H1 (cell line): ENCODE results near the gene SKAP1. TPM values are rescaled to one million over a fixed set of nuclear protein-coding genes. Genes with fewer than 3 reads are reported as not detected.

Experiments
- CTCF ChIA-PET: fragments of 300-600 bp; sonication (Branson Sonifier 250); formaldehyde crosslinking; loops from one replicate; lab custom pipeline; 2021; ENCODE audit not compliant: partially characterized antibody; lab: Charles Lee
- POLR2A ChIA-PET: fragments of 300-600 bp; sonication (Branson Sonifier 250); formaldehyde crosslinking; loops from one replicate; lab custom pipeline; 2021; ENCODE audit warnings: inconsistent platforms; ENCODE audit not compliant: partially characterized antibody; lab: Charles Lee
- DNase-seq, 2 experiments: peaks; one replicate each; pipeline versions ENCODE4 v3.0.0 to v3.0.0-alpha.2; 2010 to 2022; ENCODE audit warnings: low spot score in 2 of 2, low read depth in 1 of 2, mixed read lengths in 1 of 2
- FAIRE-seq: peaks from 2 replicates; lab custom pipeline; 2011; peaks lifted over from hg19 to GRCh38; lab: Jason Lieb, UNC
- H2AFZ ChIP-seq: 2 replicates; pipeline ENCODE4 v1.8.1; 2012; ENCODE audit warnings: low read length, inconsistent platforms
- H2AK5ac ChIP-seq: 2 replicates; pipeline ENCODE4 v1.6.1; 2013; ENCODE audit warnings: low read depth, low read length
- H2BK120ac ChIP-seq: replicated peaks from 2 replicates; pipeline ENCODE3; 2013; ENCODE audit warnings: low read depth, low read length, inconsistent platforms
- H2BK12ac ChIP-seq: 2 replicates; pipeline ENCODE4 v1.6.1; 2013; ENCODE audit warnings: low read depth, low read length
- H2BK15ac ChIP-seq: 2 replicates; pipeline ENCODE4 v1.6.1; 2013; ENCODE audit warnings: low read length
- H2BK20ac ChIP-seq: 2 replicates; pipeline ENCODE4 v1.6.1; 2013; ENCODE audit warnings: low read length
- H2BK5ac ChIP-seq: 2 replicates; pipeline ENCODE4 v1.6.1; 2013; ENCODE audit warnings: low read depth, low read length
- H3K14ac ChIP-seq: 2 replicates; pipeline ENCODE4 v1.6.1; 2013; ENCODE audit warnings: inconsistent platforms; ENCODE audit not compliant: insufficient read length
- H3K18ac ChIP-seq: 2 replicates; pipeline ENCODE4 v1.6.1; 2013; ENCODE audit warnings: low read length; ENCODE audit errors: extremely low read depth
- H3K23ac ChIP-seq: 2 replicates; pipeline ENCODE4 v1.6.1; 2013; ENCODE audit warnings: inconsistent platforms; ENCODE audit not compliant: insufficient read length
- H3K23me2 ChIP-seq: 2 replicates; pipeline ENCODE4 v1.6.1; 2013; ENCODE audit warnings: low read depth, low read length
- H3K27ac ChIP-seq: 2 replicates; pipeline ENCODE4 v1.6.1; 2011; ENCODE audit warnings: low read depth, low read length, inconsistent platforms
- H3K27me3 ChIP-seq, 4 experiments: replicated peaks in 1 of 4; 1 replicate in 1 of 4; 2 replicates in 3 of 4; pipeline versions ENCODE4 v1.6.1 to v1.8.1; 2011 to 2013; ENCODE audit warnings: low read length in 3 of 4, mild to moderate bottlenecking in 3 of 4, inconsistent platforms in 2 of 4, mixed read lengths in 2 of 4, moderate library complexity in 1 of 4; ENCODE audit not compliant: control insufficient read depth in 3 of 4, insufficient read depth in 3 of 4; ENCODE audit errors: extremely low read depth in 1 of 4
- H3K36me3 ChIP-seq, 4 experiments: 2 replicates each; pipeline versions ENCODE4 v1.6.1 to v1.8.1; 2011 to 2013; ENCODE audit warnings: mild to moderate bottlenecking in 4 of 4, low read length in 3 of 4, moderate library complexity in 2 of 4, control low read depth in 1 of 4, inconsistent platforms in 1 of 4; ENCODE audit not compliant: insufficient read depth in 4 of 4, control insufficient read depth in 2 of 4
- H3K4ac ChIP-seq: replicated peaks from 2 replicates; pipeline ENCODE3; 2013; ENCODE audit warnings: low read length, low read depth, mixed read lengths, inconsistent platforms; ENCODE audit not compliant: insufficient read length
- H3K4me1 ChIP-seq, 4 experiments: replicated peaks in 1 of 4; 1 replicate in 1 of 4; 2 replicates in 3 of 4; pipeline versions ENCODE4 v1.6.1 to v1.8.1; 2011 to 2013; ENCODE audit warnings: low read length in 3 of 4, inconsistent platforms in 2 of 4, mixed read lengths in 1 of 4; ENCODE audit not compliant: insufficient read depth in 4 of 4, control insufficient read depth in 3 of 4
- H3K4me2 ChIP-seq, 2 experiments: 2 replicates each; pipeline versions ENCODE4 v1.6.1 to v1.8.1; 2011 to 2013; ENCODE audit warnings: low read depth in 2 of 2, low read length in 2 of 2, control low read depth in 1 of 2, inconsistent platforms in 1 of 2, mild to moderate bottlenecking in 1 of 2; ENCODE audit not compliant: insufficient read depth in 1 of 2
- H3K4me3 ChIP-seq, 4 experiments: fragments of 200-600, 300-600 bp in 1 of 4; sonication (generic), shearing (Covaris generic), sonication (Bioruptor Twin) in 1 of 4; 2 replicates each; pipeline versions ENCODE4 v1.5.1 to v1.8.1; 2011 to 2016; ENCODE audit warnings: low read length in 4 of 4, low read depth in 3 of 4, control low read depth in 2 of 4, inconsistent platforms in 2 of 4, mild to moderate bottlenecking in 2 of 4, mixed read lengths in 1 of 4, moderate library complexity in 1 of 4; ENCODE audit not compliant: insufficient read depth in 2 of 4; ENCODE audit errors: extremely low read depth in 1 of 4
- H3K56ac ChIP-seq: replicated peaks from 2 replicates; pipeline ENCODE3; 2013; ENCODE audit warnings: low read depth, mild to moderate bottlenecking, mixed read lengths, low read length, inconsistent platforms; ENCODE audit not compliant: insufficient read length
- H3K79me1 ChIP-seq: 2 replicates; pipeline ENCODE4 v1.6.1; 2013; ENCODE audit warnings: low read depth, low read length, control low read depth
- H3K79me2 ChIP-seq, 2 experiments: 2 replicates each; pipeline versions ENCODE4 v1.6.1 to v1.8.1; 2012 to 2013; ENCODE audit warnings: low read length in 2 of 2, mild to moderate bottlenecking in 2 of 2, inconsistent platforms in 1 of 2; ENCODE audit not compliant: insufficient read depth in 2 of 2, control insufficient read depth in 1 of 2
- H3K9ac ChIP-seq, 4 experiments: replicated peaks in 1 of 4; 1 replicate in 1 of 4; 2 replicates in 3 of 4; pipeline versions ENCODE4 v1.6.1 to v1.8.1; 2011 to 2013; ENCODE audit warnings: low read depth in 3 of 4, low read length in 3 of 4, control low read depth in 2 of 4, mild to moderate bottlenecking in 2 of 4, moderate library complexity in 2 of 4, inconsistent platforms in 1 of 4; ENCODE audit errors: extremely low read depth in 1 of 4
- H3K9me3 ChIP-seq, 2 experiments: 2 replicates each; pipeline versions ENCODE4 v1.6.1 to v1.8.1; 2012 to 2013; ENCODE audit warnings: mild to moderate bottlenecking in 2 of 2, moderate library complexity in 2 of 2, control low read depth in 1 of 2, inconsistent platforms in 1 of 2, low read depth in 1 of 2, low read length in 1 of 2, mixed read lengths in 1 of 2; ENCODE audit not compliant: insufficient read depth in 2 of 2
- H4K20me1 ChIP-seq, 2 experiments: replicated peaks in 1 of 2; 2 replicates each; pipeline versions ENCODE3 to v1.8.1; 2011 to 2013; ENCODE audit warnings: inconsistent platforms in 2 of 2, low read length in 2 of 2, mild to moderate bottlenecking in 1 of 2; ENCODE audit not compliant: insufficient read depth in 2 of 2, control insufficient read depth in 1 of 2
- H4K5ac ChIP-seq: 2 replicates; pipeline ENCODE4 v1.6.1; 2013; ENCODE audit warnings: low read length, low read depth, mixed read lengths, inconsistent platforms; ENCODE audit not compliant: insufficient read length
- H4K8ac ChIP-seq: 2 replicates; pipeline ENCODE4 v1.8.0; 2013; ENCODE audit warnings: mild to moderate bottlenecking, moderate library complexity, low read length, inconsistent platforms; ENCODE audit not compliant: insufficient read depth; ENCODE audit errors: extremely low read depth
- H4K91ac ChIP-seq: replicated peaks from 2 replicates; pipeline ENCODE3; 2013; ENCODE audit warnings: low read length, mixed read lengths, inconsistent platforms; ENCODE audit not compliant: insufficient read length
- BACH1 ChIP-seq: IDR thresholded peaks from 2 replicates; pipeline ENCODE4 v1.6.1; 2012; ENCODE audit warnings: low read length, improper control_type of control experiment
- CTBP2 ChIP-seq: IDR thresholded peaks from 2 replicates; pipeline ENCODE4 v1.7.0; 2011; ENCODE audit warnings: borderline replicate concordance, mild to moderate bottlenecking, moderate library complexity, mixed read lengths, low read length; ENCODE audit not compliant: insufficient read depth, insufficient read length
- CTCF ChIP-seq, 3 experiments: IDR thresholded peaks; 1 replicate in 2 of 3; 2 replicates in 1 of 3; pipeline versions ENCODE4 v1.5.1 to v1.6.1; 2011; ENCODE audit warnings: low read length in 3 of 3, mild to moderate bottlenecking in 3 of 3, inconsistent platforms in 2 of 3, low read depth in 1 of 3, moderate library complexity in 1 of 3; ENCODE audit not compliant: insufficient read depth in 1 of 3; ENCODE audit errors: control extremely low read depth in 1 of 3
- EZH2 ChIP-seq: fragments of 200-600 bp; sonication (generic); IDR thresholded peaks from 2 replicates; pipeline ENCODE4 v1.7.1; 2012; ENCODE audit warnings: low read depth, mild to moderate bottlenecking, moderate library complexity, low read length, inconsistent platforms; ENCODE audit not compliant: severe bottlenecking
- GTF2F1 ChIP-seq: IDR thresholded peaks from 2 replicates; pipeline ENCODE4 v1.6.1; 2012; ENCODE audit warnings: low read depth, low read length, improper control_type of control experiment, borderline replicate concordance
- RAD21 ChIP-seq, 2 experiments: IDR thresholded peaks in 1 of 2; conservative IDR thresholded peaks in 1 of 2; 2 replicates each; pipeline ENCODE4 v1.6.1; 2011; ENCODE audit warnings: low read depth in 2 of 2, low read length in 2 of 2, improper control_type of control experiment in 1 of 2, inconsistent platforms in 1 of 2, mild to moderate bottlenecking in 1 of 2, moderate library complexity in 1 of 2
- SP1 ChIP-seq: IDR thresholded peaks from 2 replicates; pipeline ENCODE4 v1.6.1; 2011; ENCODE audit warnings: low read depth, low read length
- SP4 ChIP-seq: IDR thresholded peaks from 2 replicates; pipeline ENCODE4 v1.6.1; 2012; ENCODE audit warnings: low read length, inconsistent platforms
- SUZ12 ChIP-seq: fragments of 200-600 bp; sonication (generic); IDR thresholded peaks from 2 replicates; pipeline ENCODE4 v1.6.1; 2012; ENCODE audit warnings: mild to moderate bottlenecking, inconsistent platforms, low read length, moderate library complexity, mixed read lengths
- TBP ChIP-seq: IDR thresholded peaks from 2 replicates; pipeline ENCODE4 v1.6.1; 2011; ENCODE audit warnings: low read depth, low read length, improper control_type of control experiment
- WGBS, 2 experiments: shearing (Covaris generic) in 1 of 2; methylation state at CpG; one replicate each; pipeline versions ENCODE4 v1.1.6 to v1.1.7; 2013 to 2015; ENCODE audit warnings: low lambda C conversion rate in 2 of 2, mixed read lengths in 2 of 2, inconsistent platforms in 1 of 2, low coverage in 1 of 2, missing lambda C conversion rate in 1 of 2; ENCODE audit not compliant: insufficient replicate concordance in 2 of 2, insufficient coverage in 1 of 2, insufficient read length in 1 of 2; ENCODE audit errors: extremely low coverage in 1 of 2, missing lambda C conversion rate in 1 of 2; 5-methylcytosine and 5-hydroxymethylcytosine counted together
- polyA plus RNA-seq, 7 experiments: library from polyadenylated mRNA; depleted of rRNA in 3 of 7; stranded (reverse) in 5 of 7; unstranded in 2 of 7; fragments of >200 nt in 5 of 7; fragments of 200-250 nt in 2 of 7; gene quantifications; 1 replicate in 5 of 7; 2 replicates in 1 of 7; 4 replicates in 1 of 7; pipeline versions ENCODE4 v1.2.1 to v1.2.3, GENCODE V29; 2011 to 2013; ENCODE audit warnings: missing spikeins in 2 of 7, mixed read lengths in 2 of 7
- total RNA-seq: library from RNA; stranded (reverse); fragmentation: NEBNext Ultra II Directional; extraction: Animal tissue kit (Norgen Biotek cat#: 25700); gene quantifications from 2 replicates; pipeline ENCODE4 v1.2.1, GENCODE V29; 2021

Gene SKAP1
- total and polyA plus RNA-seq, 2 of the 8 experiments (the other 6 are each of a cell fraction or from before 2014, with no cell fraction given), result not detected

- FAIRE-seq, result peak; percentile 95
- 0 out of 2 replicates have a peak overlapping the region, but pooled peaks have one; percentile 19 for H2AFZ ChIP-seq
- DNase-seq, result peak; percentile 57 to 70
These were observed 168.6 kb downstream of the SKAP1 start for GRCh38 chr17:48261297-48261880.

More at GRCh38 chr17:48261297-48261880, 168.6 kb downstream of the SKAP1 start:
- Histone ChIP-seq H2BK120ac (no peak overlapping the region), H4K5ac (no peak overlapping the region), H3K27ac (no peak overlapping the region), H3K4me1 (peaks cover 0 to 6% (median 0%) of the 10 kb centered on the region in 4 experiments; a peak in 1 of 7 replicates), H3K9me3 (no peaks in the 10 kb centered on the region), H3K79me2 (no peaks in the 10 kb centered on the region), H3K36me3 (no peaks in the 10 kb centered on the region), H3K23me2 (no peaks in the 10 kb centered on the region; the same call in 1 of the 2 replicates), H3K79me1 (no peaks in the 10 kb centered on the region), H4K91ac (no peak overlapping the region), H3K18ac (no peak overlapping the region), H3K4me3 (no peak overlapping the region), H3K4ac (no peak overlapping the region), H3K4me2 (no peak overlapping the region), H2BK15ac (no peak overlapping the region), H2BK12ac (no peak overlapping the region), H3K9ac (no peak overlapping the region), H3K14ac (no peak overlapping the region), H2AK5ac (no peak overlapping the region), H2BK5ac (no peak overlapping the region), H2BK20ac (no peak overlapping the region), H4K20me1 (no peaks in the 10 kb centered on the region), H4K8ac (no peak overlapping the region), H3K56ac (no peak overlapping the region), H3K23ac (no peak overlapping the region), H3K27me3 (no peaks in the 10 kb centered on the region)
- ChIA-PET CTCF (interaction anchor here (0.6 to 7.1 kb wide), 33 partner anchors 8 to 483 kb away, joined by 3 to 71 read pairs (median 4); no protein-coding TSS in a partner anchor), POLR2A (interaction anchor here (1.0 kb wide), 1 partner anchor 9 kb away, joined by 3 read pairs; no protein-coding TSS in a partner anchor)
- WGBS, 2 experiments, result 33% methylated on average over 5 of the region's 5 CpGs; no CpG with 5 or more reads in 1 of the 2 experiments
- peak; percentile 24 to 53 for TF ChIP-seq RAD21 (IDR thresholded peaks at IDR 0.05 in 1 of 2, conservative IDR thresholded peaks at IDR 0.05 in 1 of 2; ENCODE audit: low read depth in 2 of 2, low read length in 2 of 2)
- no peak for TF ChIP-seq EZH2
- TF ChIP-seq SP1, result 0 out of 2 replicates have a peak, but pooled peaks have one; percentile 27
- TF ChIP-seq TBP, result no peak
- no peak for TF ChIP-seq GTF2F1
- no peak for TF ChIP-seq CTBP2
- no peak for TF ChIP-seq SUZ12
- peak; percentile 18 to 86 (median 68) for TF ChIP-seq CTCF (IDR thresholded peaks at IDR 0.05; ENCODE audit: control extremely low read depth in 1 of 3, insufficient read depth in 1 of 3, low read depth in 1 of 3, low read length in 3 of 3)
- no peak for TF ChIP-seq SP4
- TF ChIP-seq BACH1, result no peak
